Left lung (tissue), 10 donors: ENCODE measurements around the gene CLOCK. TPM values are rescaled to one million over a fixed set of nuclear protein-coding genes. Genes with fewer than 3 reads are reported as not detected.

Experiments used
- ATAC-seq: fragments of 200-7000 bp; cut with Tn5 transposase; one replicate; pipeline ENCODE4 v1.9.1; 2020; ENCODE audit warnings: moderate library complexity
- DNase-seq, 4 donors: peaks; one replicate each; pipeline ENCODE4 v3.0.0-alpha.2; 2013 to 2020
- H3K27ac ChIP-seq, 2 donors: fragments of 200-600 bp; sonication (generic) in 1 of 2; one replicate each; pipeline versions ENCODE4 v1.5.0 to v1.8.0; 2020 to 2021
- H3K27me3 ChIP-seq, 2 donors: fragments of 200-600 bp; sonication (generic) in 1 of 2; one replicate each; pipeline versions ENCODE4 v1.5.0 to v1.8.0; 2020 to 2021
- H3K36me3 ChIP-seq, 2 donors: fragments of 200-600 bp; sonication (generic) in 1 of 2; one replicate each; pipeline versions ENCODE4 v1.5.0 to v1.8.0; 2020 to 2021
- H3K4me1 ChIP-seq, 2 donors: fragments of 200-600 bp; one replicate each; pipeline ENCODE4 v1.8.0; 2021
- H3K4me3 ChIP-seq, 2 donors: fragments of 200-600 bp; sonication (generic) in 1 of 2; one replicate each; pipeline versions ENCODE4 v1.5.0 to v1.8.0; 2020 to 2021; ENCODE audit warnings: mild to moderate bottlenecking in 1 of 2
- H3K9me3 ChIP-seq, 2 donors: fragments of 200-600 bp; sonication (generic) in 1 of 2; one replicate each; pipeline versions ENCODE4 v1.5.0 to v1.8.0; 2020 to 2021
- CTCF ChIP-seq, 2 donors: fragments of 200-600 bp; sonication (generic) in 1 of 2; IDR thresholded peaks; one replicate each; pipeline versions ENCODE4 v1.5.0 to v1.8.0; 2021; ENCODE audit warnings: antibody characterized with exemption in 2 of 2
- intact Hi-C, 2 donors: fragments of 100-400 bp; cut with DNase I; formaldehyde crosslinking; loops; one replicate each; pipeline versions ENCODE4 v1.11.2 to v1.14.2; 2022
- polyA plus RNA-seq, 6 donors: library from polyadenylated mRNA; unstranded; fragments of 120-200 nt; gene quantifications; one replicate each; pipeline ENCODE4 v1.2.1, GENCODE V29; 2013; ENCODE audit not compliant: insufficient read length in 6 of 6
- total RNA-seq, 2 donors: library from RNA; stranded (reverse); fragmentation: NEBNext Ultra II Directional; extraction: Animal tissue kit (Norgen Biotek cat#: 25700); gene quantifications; one replicate each; pipeline ENCODE4 v1.2.1, GENCODE V29; 2021
- donor health status: DM: no; HTN: yes; CAD: no.
- donor health status: DM: no; HTN: no; CAD: no.

Gene CLOCK
- total and polyA plus RNA-seq, 8 donors: 19.8 to 27.6 (median 21.7) TPM

- DNase-seq (no peak), ATAC-seq (no peak)
- Histone ChIP-seq H3K27ac (no peak overlapping the region), H3K9me3 (peaks cover 0 to 8% of the 10 kb centered on the region in 2 donors), H3K27me3 (no peaks in the 10 kb centered on the region), H3K4me1 (no peaks in the 10 kb centered on the region), H3K4me3 (no peak overlapping the region), H3K36me3 (peaks cover 0 to 31% of the 10 kb centered on the region in 2 donors)
- intact Hi-C loops: no loop called here
- no peak for TF ChIP-seq CTCF (IDR thresholded peaks at IDR 0.05)
These were observed 76.7 kb downstream of the CLOCK start for GRCh38 chr4:55469979-55470378.

GRCh38 chr4:55468724-55469123 lies 78.0 kb downstream of the CLOCK start:
- no peak for DNase-seq
- H3K4me1 ChIP-seq: no peaks in the 10 kb centered on the region
- H3K9me3 ChIP-seq: peaks cover 0 to 7% of the 10 kb centered on the region in 2 donors
- no peak overlapping the region for H3K4me3 ChIP-seq
- no peak for ATAC-seq
- peaks cover 0 to 25% of the 10 kb centered on the region in 2 donors for H3K36me3 ChIP-seq
- no peak overlapping the region for H3K27ac ChIP-seq
- no peaks in the 10 kb centered on the region for H3K27me3 ChIP-seq
- intact Hi-C loops: no loop called here
- no peak for TF ChIP-seq CTCF (IDR thresholded peaks at IDR 0.05)

- peaks cover 0 to 22% of the 10 kb centered on the region in 2 donors for H3K36me3 ChIP-seq
- H3K4me3 ChIP-seq: no peak overlapping the region
- DNase-seq (no peak), ATAC-seq (no peak)
- TF ChIP-seq CTCF (IDR thresholded peaks at IDR 0.05): no peak
- H3K27me3 ChIP-seq: no peaks in the 10 kb centered on the region
- H3K27ac ChIP-seq: no peak overlapping the region
- peaks cover 0 to 7% of the 10 kb centered on the region in 2 donors for H3K9me3 ChIP-seq
- intact Hi-C loops: no loop called here
- no peaks in the 10 kb centered on the region for H3K4me1 ChIP-seq
These were observed 80.7 kb downstream of the CLOCK start for GRCh38 chr4:55466001-55466400.

GRCh38 chr4:55458611-55459010 lies 88.1 kb downstream of the CLOCK start:
- Histone ChIP-seq H3K4me1 (no peaks in the 10 kb centered on the region), H3K4me3 (no peak overlapping the region), H3K27ac (no peak overlapping the region), H3K9me3 (no peaks in the 10 kb centered on the region), H3K27me3 (no peaks in the 10 kb centered on the region), H3K36me3 (no peaks in the 10 kb centered on the region)
- no peak for TF ChIP-seq CTCF (IDR thresholded peaks at IDR 0.05)
- intact Hi-C loops: no loop called here
- DNase-seq (no peak), ATAC-seq (no peak)

- H3K27ac ChIP-seq: no peak overlapping the region
- intact Hi-C loops: no loop called here
- no peak for TF ChIP-seq CTCF (IDR thresholded peaks at IDR 0.05)
These were observed 88.5 kb downstream of the CLOCK start for GRCh38 chr4:55458164-55458563.

More at GRCh38 chr4:55458164-55458563, 88.5 kb downstream of the CLOCK start:
- Histone ChIP-seq H3K9me3 (no peaks in the 10 kb centered on the region), H3K4me3 (no peak overlapping the region), H3K4me1 (no peaks in the 10 kb centered on the region), H3K27me3 (no peaks in the 10 kb centered on the region), H3K36me3 (no peaks in the 10 kb centered on the region)
- DNase-seq (no peak), ATAC-seq (no peak)
